HepG2 (cell line): ENCODE data around the gene SECISBP2L. TPM values are rescaled to one million over a fixed set of nuclear protein-coding genes. Genes with fewer than 3 reads are reported as not detected.

Experiments
- ATAC-seq: fragments of 200-7000 bp; cut with Tn5 transposase; 3 replicates; pipeline ENCODE4 v1.9.1; 2020; ENCODE audit warnings: mild to moderate bottlenecking, moderate library complexity
- BruUV-seq: library from RNA; stranded (reverse); fragments of 400-500 nt; replicated peaks from 2 replicates; lab custom pipeline; 2021; lab: Mats Ljungman, UMichigan
- CTCF ChIA-PET: fragments of 300-600 bp; formaldehyde crosslinking; extraction: SDS; loops from one replicate; lab custom pipeline; 2021; ENCODE audit warnings: low total read pairs, inconsistent platforms, low intra/inter-chr PET ratio; lab: Yijun Ruan, JAX
- POLR2A ChIA-PET: fragments of 350-600 bp; sonication (Branson Sonifier 250); formaldehyde crosslinking; loops from one replicate; lab custom pipeline; 2020; ENCODE audit warnings: antibody characterized with exemption, inconsistent platforms; lab: Yijun Ruan, JAX
- DNase-seq: peaks from one replicate; pipeline ENCODE4 v3.0.0-alpha.2; 2015; ENCODE audit warnings: low spot score
- FAIRE-seq: peaks from 3 replicates; lab custom pipeline; 2011; peaks lifted over from hg19 to GRCh38; lab: Jason Lieb, UNC
- H2AFZ ChIP-seq: one replicate; pipeline ENCODE4 v1.6.1; 2011; ENCODE audit warnings: low read length, inconsistent platforms
- H3K27ac ChIP-seq: fragments of 300-600 bp; 3 replicates; pipeline ENCODE4 v1.8.0; 2011; ENCODE audit warnings: mixed run types, mild to moderate bottlenecking, mixed read lengths, low read length, inconsistent platforms; ENCODE audit not compliant: insufficient read depth; ENCODE audit errors: extremely low read length
- H3K27me3 ChIP-seq, 2 experiments: fragments of 200-600 bp in 1 of 2; 2 replicates in 1 of 2; 3 replicates in 1 of 2; pipeline versions ENCODE4 v1.6.0 to v1.8.0; 2011; ENCODE audit warnings: low read length in 2 of 2, mild to moderate bottlenecking in 2 of 2, moderate library complexity in 2 of 2, inconsistent platforms in 1 of 2; ENCODE audit not compliant: insufficient read depth in 2 of 2, control insufficient read depth in 1 of 2
- H3K36me3 ChIP-seq, 2 experiments: fragments of 200-600 bp in 1 of 2; replicated peaks in 1 of 2; 2 replicates in 1 of 2; 3 replicates in 1 of 2; pipeline versions ENCODE4 v1.5.1 to v1.8.0; 2011; ENCODE audit warnings: low read length in 2 of 2, inconsistent platforms in 1 of 2; ENCODE audit not compliant: insufficient read depth in 2 of 2, control insufficient read depth in 1 of 2
- H3K4me1 ChIP-seq: 2 replicates; pipeline ENCODE4 v1.5.1; 2012; ENCODE audit warnings: low read length, inconsistent platforms; ENCODE audit not compliant: insufficient read depth
- H3K4me2 ChIP-seq: 2 replicates; pipeline ENCODE4 v1.6.0; 2011; ENCODE audit warnings: low read depth, low read length, inconsistent platforms
- H3K4me3 ChIP-seq, 3 experiments: fragments of 200-600 bp in 1 of 3; sonication (generic), shearing (Covaris generic) in 1 of 3; replicated peaks in 1 of 3; 2 replicates each; pipeline ENCODE4 v1.5.1; 2011 to 2016; ENCODE audit warnings: low read length in 3 of 3, inconsistent platforms in 2 of 3, low read depth in 2 of 3, mild to moderate bottlenecking in 2 of 3, control low read depth in 1 of 3, mixed read lengths in 1 of 3; ENCODE audit not compliant: insufficient read depth in 1 of 3
- H3K79me2 ChIP-seq: one replicate; pipeline ENCODE4 v1.6.1; 2011; ENCODE audit warnings: low read length, inconsistent platforms; ENCODE audit not compliant: insufficient read depth
- H3K9ac ChIP-seq: 2 replicates; pipeline ENCODE4 v1.6.0; 2011; ENCODE audit warnings: mild to moderate bottlenecking, low read depth, low read length, inconsistent platforms; ENCODE audit not compliant: insufficient read depth
- H3K9me3 ChIP-seq: 2 replicates; pipeline ENCODE4 v1.5.1; 2012; ENCODE audit warnings: mild to moderate bottlenecking, low read length
- H4K20me1 ChIP-seq: 2 replicates; pipeline ENCODE4 v1.6.0; 2011; ENCODE audit warnings: inconsistent platforms, mild to moderate bottlenecking, low read length, moderate library complexity; ENCODE audit not compliant: insufficient read depth
- HIC2 ChIP-seq: sonication (generic); formaldehyde crosslinking; IDR thresholded peaks from 2 replicates; pipeline ENCODE4 v1.9.0; 2022; ENCODE audit warnings: low read depth, missing genetic modification reagents
- ZFP37 ChIP-seq: sonication (generic); formaldehyde crosslinking; IDR thresholded peaks from 2 replicates; pipeline ENCODE4 v1.4.0; 2020; ENCODE audit warnings: missing genetic modification reagents, borderline replicate concordance
- ZMYM3 ChIP-seq: sonication (generic); formaldehyde crosslinking; IDR thresholded peaks from 2 replicates; pipeline ENCODE4 v1.5.1; 2020; ENCODE audit warnings: mild to moderate bottlenecking, missing genetic modification reagents
- ZNF496 ChIP-seq: sonication (generic); formaldehyde crosslinking; IDR thresholded peaks from 2 replicates; pipeline ENCODE4 v1.8.1; 2023; ENCODE audit warnings: mild to moderate bottlenecking, moderate library complexity, missing genetic modification reagents; ENCODE audit not compliant: insufficient replicate concordance
- ZNF841 ChIP-seq: sonication (generic); formaldehyde crosslinking; IDR thresholded peaks from 2 replicates; pipeline ENCODE4 v1.8.1; 2023; ENCODE audit warnings: missing genetic modification reagents, borderline replicate concordance
- WGBS: methylation state at CpG from one replicate; pipeline ENCODE4 v1.1.6; 2017; ENCODE audit warnings: low lambda C conversion rate; 5-methylcytosine and 5-hydroxymethylcytosine counted together
- in situ Hi-C: cut with HindIII; loops from 2 replicates; pipeline ENCODE4 v1.10.0; 2017; ENCODE audit warnings: low pct_unique_long_range_greater_than_20kb; ENCODE audit not compliant: extremely low pct_ligation_motif_present
- intact Hi-C: fragments of 100-400 bp; cut with micrococcal nuclease; formaldehyde crosslinking; loops from one replicate; pipeline ENCODE4 v1.10.0; 2022; ENCODE audit not compliant: unreplicated experiment
- polyA plus RNA-seq, 8 experiments: library from polyadenylated mRNA; depleted of rRNA in 3 of 8; stranded (reverse) in 7 of 8; unstranded in 1 of 8; fragments of >200 nt; fragmentation: Illumina TruSeq in 4 of 8; extraction: Trizol in 4 of 8; gene quantifications; 2 replicates each; pipeline versions ENCODE4 v1.2.1 to v1.2.3, GENCODE V29; 2011 to 2016; ENCODE audit warnings: low read depth in 4 of 8, missing spikeins in 1 of 8, mixed read lengths in 1 of 8; ENCODE audit not compliant: insufficient read depth in 1 of 8
- total RNA-seq, 5 experiments: library from RNA; depleted of rRNA; stranded (reverse); fragments of >200 nt; fragmentation: Illumina TruSeq; extraction: Trizol; gene quantifications; 2 replicates each; pipeline ENCODE4 v1.2.3, GENCODE V29; 2016; ENCODE audit warnings: low read depth in 1 of 5
- TF ChIP-seq, protein P1 (sequence below): sonication (generic); formaldehyde crosslinking; IDR thresholded peaks from 2 replicates; pipeline ENCODE4 v1.4.0; 2020; ENCODE audit warnings: missing genetic modification reagents, borderline replicate concordance

SECISBP2L gene
- total and polyA plus RNA-seq, 2 of the 13 experiments (the other 11 are each of a cell fraction or from before 2014, with no cell fraction given): 13.9 to 15.6 TPM

- TF ChIP-seq HIC2 (CRISPR knock-in tag): no peak
- no peak for TF ChIP-seq ZMYM3
- no peak for TF ChIP-seq ZFP37 (CRISPR knock-in tag)
- no peak for TF ChIP-seq ZNF841 (CRISPR knock-in tag)
- no peak for TF ChIP-seq ZNF496 (CRISPR knock-in tag)
Observed at GRCh38 chr15:48993380-48993779, 52.9 kb downstream of the SECISBP2L start (continued).

GRCh38 chr15:48992545-48992944 lies 53.7 kb downstream of the SECISBP2L start:
- ATAC-seq (no peak), FAIRE-seq (no peak), DNase-seq (no peak)
- TF ChIP-seq, protein P1, sequence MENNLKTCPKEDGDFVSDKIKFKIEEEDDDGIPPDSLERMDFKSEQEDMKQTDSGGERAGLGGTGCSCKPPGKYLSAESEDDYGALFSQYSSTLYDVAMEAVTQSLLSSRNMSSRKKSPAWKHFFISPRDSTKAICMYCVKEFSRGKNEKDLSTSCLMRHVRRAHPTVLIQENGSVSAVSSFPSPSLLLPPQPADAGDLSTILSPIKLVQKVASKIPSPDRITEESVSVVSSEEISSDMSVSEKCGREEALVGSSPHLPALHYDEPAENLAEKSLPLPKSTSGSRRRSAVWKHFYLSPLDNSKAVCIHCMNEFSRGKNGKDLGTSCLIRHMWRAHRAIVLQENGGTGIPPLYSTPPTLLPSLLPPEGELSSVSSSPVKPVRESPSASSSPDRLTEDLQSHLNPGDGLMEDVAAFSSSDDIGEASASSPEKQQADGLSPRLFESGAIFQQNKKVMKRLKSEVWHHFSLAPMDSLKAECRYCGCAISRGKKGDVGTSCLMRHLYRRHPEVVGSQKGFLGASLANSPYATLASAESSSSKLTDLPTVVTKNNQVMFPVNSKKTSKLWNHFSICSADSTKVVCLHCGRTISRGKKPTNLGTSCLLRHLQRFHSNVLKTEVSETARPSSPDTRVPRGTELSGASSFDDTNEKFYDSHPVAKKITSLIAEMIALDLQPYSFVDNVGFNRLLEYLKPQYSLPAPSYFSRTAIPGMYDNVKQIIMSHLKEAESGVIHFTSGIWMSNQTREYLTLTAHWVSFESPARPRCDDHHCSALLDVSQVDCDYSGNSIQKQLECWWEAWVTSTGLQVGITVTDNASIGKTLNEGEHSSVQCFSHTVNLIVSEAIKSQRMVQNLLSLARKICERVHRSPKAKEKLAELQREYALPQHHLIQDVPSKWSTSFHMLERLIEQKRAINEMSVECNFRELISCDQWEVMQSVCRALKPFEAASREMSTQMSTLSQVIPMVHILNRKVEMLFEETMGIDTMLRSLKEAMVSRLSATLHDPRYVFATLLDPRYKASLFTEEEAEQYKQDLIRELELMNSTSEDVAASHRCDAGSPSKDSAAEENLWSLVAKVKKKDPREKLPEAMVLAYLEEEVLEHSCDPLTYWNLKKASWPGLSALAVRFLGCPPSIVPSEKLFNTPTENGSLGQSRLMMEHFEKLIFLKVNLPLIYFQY (CRISPR knock-in tag): no peak
- intact Hi-C loops (no loop called here), in situ Hi-C loops (no loop called here)
- Histone ChIP-seq H3K27ac (no peak overlapping the region), H3K9me3 (no peaks in the 10 kb centered on the region), H3K36me3 (peaks cover 4 to 46% of the 10 kb centered on the region in 2 experiments; a peak in 4 of 5 replicates), H4K20me1 (no peaks in the 10 kb centered on the region), H3K27me3 (no peaks in the 10 kb centered on the region), H3K4me3 (no peak overlapping the region), H3K79me2 (no peaks in the 10 kb centered on the region), H3K9ac (no peak overlapping the region), H3K4me2 (no peak overlapping the region), H3K4me1 (no peaks in the 10 kb centered on the region), H2AFZ (no peak overlapping the region)
- no TSS peak for BruUV-seq
- ChIA-PET CTCF (no interaction called here), POLR2A (no interaction called here)
- WGBS: 94% methylated on average over 1 of the region's 1 CpG
